HG02623 (cell line): ENCODE measurements around the gene RBBP8NL.

Source experiments
- ATAC-seq: cut with Tn5 transposase; IDR thresholded peaks from one replicate; pipeline ENCODE4 v1.9.1; 2021; ENCODE audit warnings: moderate library complexity; ENCODE audit not compliant: unreplicated experiment

Gene RBBP8NL

GRCh38 chr20:62363920-62364851 lies 63.2 kb downstream of the RBBP8NL start:
- ATAC-seq = no peak

- ATAC-seq = no peak
Observed at GRCh38 chr20:62362991-62363919, 64.1 kb downstream of the RBBP8NL start.

- ATAC-seq = no peak
Observed at GRCh38 chr20:62362590-62362940, 64.8 kb downstream of the RBBP8NL start.

GRCh38 chr20:62361799-62362589 lies 65.3 kb downstream of the RBBP8NL start:
- ATAC-seq = no peak

GRCh38 chr20:62360854-62361798 lies 66.2 kb downstream of the RBBP8NL start:
- no peak for ATAC-seq
